Mammary epithelial cell (primary cell): Measurements from ENCODE around the gene CA7.

ENCODE experiments used
- CTCF ChIP-seq, 2 donors: IDR thresholded peaks in 1 of 2; conservative IDR thresholded peaks in 1 of 2; 2 replicates each; pipeline ENCODE4 v1.5.1; 2011 to 2012; ENCODE audit warnings: inconsistent platforms in 2 of 2, low read length in 2 of 2, mild to moderate bottlenecking in 2 of 2, control low read depth in 1 of 2, low read depth in 1 of 2; ENCODE audit not compliant: insufficient read depth in 1 of 2; ENCODE audit errors: extremely low read depth in 1 of 2
- EZH2 ChIP-seq: IDR thresholded peaks from 2 replicates; pipeline ENCODE4 v1.6.1; 2012; ENCODE audit warnings: low read length, inconsistent platforms, borderline replicate concordance

- TF ChIP-seq CTCF (conservative IDR thresholded peaks at IDR 0.05 in 1 of 2, IDR thresholded peaks at IDR 0.05 in 1 of 2; ENCODE audit: extremely low read depth in 1 of 2, insufficient read depth in 1 of 2, low read depth in 1 of 2, low read length in 2 of 2) (no peak), EZH2 (no peak)
Measured at GRCh38 chr16:66899310-66899944, 55.2 kb downstream of the CA7 start.
